Measurements from ENCODE around the gene BNIP5.

GRCh38 chr6:36350082-36350481, 13.4 kb upstream of the BNIP5 start:
- TF ChIP-seq, protein P1, sequence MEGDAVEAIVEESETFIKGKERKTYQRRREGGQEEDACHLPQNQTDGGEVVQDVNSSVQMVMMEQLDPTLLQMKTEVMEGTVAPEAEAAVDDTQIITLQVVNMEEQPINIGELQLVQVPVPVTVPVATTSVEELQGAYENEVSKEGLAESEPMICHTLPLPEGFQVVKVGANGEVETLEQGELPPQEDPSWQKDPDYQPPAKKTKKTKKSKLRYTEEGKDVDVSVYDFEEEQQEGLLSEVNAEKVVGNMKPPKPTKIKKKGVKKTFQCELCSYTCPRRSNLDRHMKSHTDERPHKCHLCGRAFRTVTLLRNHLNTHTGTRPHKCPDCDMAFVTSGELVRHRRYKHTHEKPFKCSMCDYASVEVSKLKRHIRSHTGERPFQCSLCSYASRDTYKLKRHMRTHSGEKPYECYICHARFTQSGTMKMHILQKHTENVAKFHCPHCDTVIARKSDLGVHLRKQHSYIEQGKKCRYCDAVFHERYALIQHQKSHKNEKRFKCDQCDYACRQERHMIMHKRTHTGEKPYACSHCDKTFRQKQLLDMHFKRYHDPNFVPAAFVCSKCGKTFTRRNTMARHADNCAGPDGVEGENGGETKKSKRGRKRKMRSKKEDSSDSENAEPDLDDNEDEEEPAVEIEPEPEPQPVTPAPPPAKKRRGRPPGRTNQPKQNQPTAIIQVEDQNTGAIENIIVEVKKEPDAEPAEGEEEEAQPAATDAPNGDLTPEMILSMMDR (IDR thresholded peaks at IDR 0.05): no peak
- no peak for TF ChIP-seq POLR2A (IDR thresholded peaks at IDR 0.05)

Data from esophagus squamous epithelium (tissue), 4 donors.